T-helper 2 cell treated with Interferon-gamma antibody and Interleukin-4, amounts not matched to agents 5 μg/mL and 100 μg/mL, for 36 hours (primary cell): ENCODE results near the gene CROT.
A peak's percentile ranks its signal among the peaks of the same experiment; 100 is the strongest.

ENCODE experiments used
- DNase-seq: peaks from one replicate; pipeline ENCODE4 v3.0.0; 2021; ENCODE audit warnings: low spot score
- H3K27ac Mint-ChIP-seq: one replicate; pipeline ENCODE4 v1.8.0; 2021; ENCODE audit warnings: mild to moderate bottlenecking, mixed read lengths
- H3K27me3 Mint-ChIP-seq: one replicate; pipeline ENCODE4 v1.8.0; 2021; ENCODE audit warnings: low read depth, mixed read lengths
- H3K36me3 Mint-ChIP-seq: one replicate; pipeline ENCODE4 v1.8.0; 2021; ENCODE audit warnings: low read depth, mixed read lengths
- H3K4me1 Mint-ChIP-seq: one replicate; pipeline ENCODE4 v1.8.0; 2021; ENCODE audit warnings: low read depth, mixed read lengths
- H3K4me3 Mint-ChIP-seq: one replicate; pipeline ENCODE4 v1.8.0; 2022; ENCODE audit warnings: mild to moderate bottlenecking, moderate library complexity, mixed read lengths
- H3K9me3 Mint-ChIP-seq: one replicate; pipeline ENCODE4 v1.8.0; 2021; ENCODE audit warnings: mixed read lengths

The CROT gene

GRCh38 chr7:87413951-87414793 is 68.7 kb downstream of the CROT start:
- Mint-ChIP-seq H3K4me1 (no peaks in the 10 kb centered on the region), H3K9me3 (no peaks in the 10 kb centered on the region), H3K27ac (no peak overlapping the region), H3K4me3 (no peak overlapping the region), H3K36me3 (no peaks in the 10 kb centered on the region), H3K27me3 (peaks cover 8% of the 10 kb centered on the region)
- no peak for DNase-seq

GRCh38 chr7:87414794-87415188 is 69.3 kb downstream of the CROT start:
- no peak overlapping the region for H3K27ac Mint-ChIP-seq
- H3K4me1 Mint-ChIP-seq: no peaks in the 10 kb centered on the region

GRCh38 chr7:87416682-87417587 is 71.5 kb downstream of the CROT start:
- DNase-seq: peak; percentile 32
- Mint-ChIP-seq H3K9me3 (no peaks in the 10 kb centered on the region), H3K27ac (no peak overlapping the region), H3K4me3 (no peak overlapping the region), H3K27me3 (peaks cover 11% of the 10 kb centered on the region), H3K36me3 (no peaks in the 10 kb centered on the region), H3K4me1 (no peaks in the 10 kb centered on the region)

More at GRCh38 chr7:87414794-87415188, 69.3 kb downstream of the CROT start:
- no peaks in the 10 kb centered on the region for H3K9me3 Mint-ChIP-seq
- H3K36me3 Mint-ChIP-seq: no peaks in the 10 kb centered on the region
- peaks cover 10% of the 10 kb centered on the region for H3K27me3 Mint-ChIP-seq
- no peak for DNase-seq
- no peak overlapping the region for H3K4me3 Mint-ChIP-seq

GRCh38 chr7:87420173-87420572 is 74.7 kb downstream of the CROT start:
- H3K36me3 Mint-ChIP-seq: no peaks in the 10 kb centered on the region
- peaks cover 12% of the 10 kb centered on the region for H3K27me3 Mint-ChIP-seq
- H3K4me3 Mint-ChIP-seq: no peak overlapping the region
- no peak overlapping the region for H3K27ac Mint-ChIP-seq
- no peaks in the 10 kb centered on the region for H3K4me1 Mint-ChIP-seq
- no peaks in the 10 kb centered on the region for H3K9me3 Mint-ChIP-seq
- no peak for DNase-seq

- no peak overlapping the region for H3K27ac Mint-ChIP-seq
- H3K4me3 Mint-ChIP-seq: no peak overlapping the region
- H3K4me1 Mint-ChIP-seq: no peaks in the 10 kb centered on the region
- no peaks in the 10 kb centered on the region for H3K9me3 Mint-ChIP-seq
- DNase-seq: no peak
- no peaks in the 10 kb centered on the region for H3K36me3 Mint-ChIP-seq
- peaks cover 16% of the 10 kb centered on the region for H3K27me3 Mint-ChIP-seq
Measured at GRCh38 chr7:87424075-87424474, 78.6 kb downstream of the CROT start.

GRCh38 chr7:87426160-87426559 is 80.7 kb downstream of the CROT start:
- no peaks in the 10 kb centered on the region for H3K9me3 Mint-ChIP-seq
- DNase-seq: no peak
- H3K27me3 Mint-ChIP-seq: peaks cover 13% of the 10 kb centered on the region
- no peak overlapping the region for H3K4me3 Mint-ChIP-seq
- H3K27ac Mint-ChIP-seq: no peak overlapping the region
- H3K36me3 Mint-ChIP-seq: no peaks in the 10 kb centered on the region
- no peaks in the 10 kb centered on the region for H3K4me1 Mint-ChIP-seq

- Mint-ChIP-seq H3K4me3 (no peak overlapping the region), H3K4me1 (no peaks in the 10 kb centered on the region), H3K27me3 (peaks cover 13% of the 10 kb centered on the region), H3K36me3 (no peaks in the 10 kb centered on the region), H3K27ac (no peak overlapping the region), H3K9me3 (no peaks in the 10 kb centered on the region)
- no peak for DNase-seq
Measured at GRCh38 chr7:87427288-87427687, 81.8 kb downstream of the CROT start.

- DNase-seq: no peak
- peaks cover 15% of the 10 kb centered on the region for H3K27me3 Mint-ChIP-seq
- no peaks in the 10 kb centered on the region for H3K9me3 Mint-ChIP-seq
- no peak overlapping the region for H3K4me3 Mint-ChIP-seq
- no peaks in the 10 kb centered on the region for H3K36me3 Mint-ChIP-seq
- no peak overlapping the region for H3K27ac Mint-ChIP-seq
- no peaks in the 10 kb centered on the region for H3K4me1 Mint-ChIP-seq
Measured at GRCh38 chr7:87432536-87432935, 87.1 kb downstream of the CROT start.

GRCh38 chr7:87435546-87435945 is 90.1 kb downstream of the CROT start:
- Mint-ChIP-seq H3K4me1 (no peaks in the 10 kb centered on the region), H3K4me3 (no peak overlapping the region), H3K27ac (no peak overlapping the region), H3K27me3 (peaks cover 7% of the 10 kb centered on the region), H3K36me3 (no peaks in the 10 kb centered on the region), H3K9me3 (no peaks in the 10 kb centered on the region)
- no peak for DNase-seq

- no peak overlapping the region for H3K4me3 Mint-ChIP-seq
- no peaks in the 10 kb centered on the region for H3K4me1 Mint-ChIP-seq
- no peak for DNase-seq
Measured at GRCh38 chr7:87445897-87446296, 100.4 kb downstream of the CROT start.

GRCh38 chr7:87447116-87447635 is 101.7 kb downstream of the CROT start:
- H3K4me1 Mint-ChIP-seq: no peaks in the 10 kb centered on the region
- H3K27me3 Mint-ChIP-seq: peaks cover 17% of the 10 kb centered on the region
- no peaks in the 10 kb centered on the region for H3K36me3 Mint-ChIP-seq
- no peak for DNase-seq
- no peak overlapping the region for H3K27ac Mint-ChIP-seq
- no peak overlapping the region for H3K4me3 Mint-ChIP-seq
- no peaks in the 10 kb centered on the region for H3K9me3 Mint-ChIP-seq

More at GRCh38 chr7:87445897-87446296, 100.4 kb downstream of the CROT start:
- Mint-ChIP-seq H3K9me3 (no peaks in the 10 kb centered on the region), H3K27me3 (peaks cover 13% of the 10 kb centered on the region), H3K27ac (no peak overlapping the region), H3K36me3 (no peaks in the 10 kb centered on the region)

- Mint-ChIP-seq H3K27ac (no peak overlapping the region), H3K4me1 (no peaks in the 10 kb centered on the region), H3K27me3 (peaks cover 12% of the 10 kb centered on the region), H3K9me3 (no peaks in the 10 kb centered on the region), H3K4me3 (no peak overlapping the region), H3K36me3 (no peaks in the 10 kb centered on the region)
- DNase-seq: no peak
Measured at GRCh38 chr7:87448388-87448787, 102.9 kb downstream of the CROT start.
